IPS-20b (cell line): ENCODE measurements around the gene CPA2.

Experiments used
- H3K27ac ChIP-seq: one replicate; pipeline ENCODE4 v1.5.1; 2013; ENCODE audit warnings: low read length
- H3K27me3 ChIP-seq: 2 replicates; pipeline ENCODE4 v1.6.1; 2013; ENCODE audit warnings: mild to moderate bottlenecking, low read length, inconsistent platforms; ENCODE audit not compliant: insufficient read depth
- H3K36me3 ChIP-seq: 2 replicates; pipeline ENCODE4 v1.6.1; 2013; ENCODE audit warnings: low read depth, mild to moderate bottlenecking, inconsistent platforms, low read length, moderate library complexity; ENCODE audit not compliant: insufficient read depth
- H3K4me1 ChIP-seq: 2 replicates; pipeline ENCODE4 v1.6.1; 2013; ENCODE audit warnings: mild to moderate bottlenecking, control low read depth, inconsistent platforms, low read length, moderate library complexity; ENCODE audit not compliant: insufficient read depth
- H3K4me3 ChIP-seq: 2 replicates; pipeline ENCODE4 v1.5.1; 2013; ENCODE audit warnings: mild to moderate bottlenecking, low read length, inconsistent platforms
- H3K9ac ChIP-seq: 2 replicates; pipeline ENCODE4 v1.6.1; 2013; ENCODE audit warnings: low read depth, mild to moderate bottlenecking, inconsistent platforms, low read length, moderate library complexity
- H3K9me3 ChIP-seq: 2 replicates; pipeline ENCODE4 v1.6.1; 2013; ENCODE audit warnings: mild to moderate bottlenecking, low read depth, low read length, inconsistent platforms; ENCODE audit not compliant: insufficient read depth

Gene CPA2

GRCh38 chr7:130274296-130274695 is 7.6 kb downstream of the CPA2 start:
- Histone ChIP-seq H3K36me3 (no peaks in the 10 kb centered on the region), H3K4me3 (peak overlapping the region; percentile 58; the same call in 1 of the 2 replicates), H3K4me1 (peaks cover 39% of the 10 kb centered on the region; the same call in 1 of the 2 replicates), H3K27me3 (peaks cover 3% of the 10 kb centered on the region; the same call in 1 of the 2 replicates), H3K27ac (peak overlapping the region; percentile 65), H3K9me3 (no peaks in the 10 kb centered on the region), H3K9ac (peak overlapping the region; percentile 76; the same call in 1 of the 2 replicates)

GRCh38 chr7:130274983-130275591 is 8.4 kb downstream of the CPA2 start:
- Histone ChIP-seq H3K36me3 (no peaks in the 10 kb centered on the region), H3K4me1 (peaks cover 39% of the 10 kb centered on the region; the same call in 1 of the 2 replicates), H3K4me3 (no peak overlapping the region), H3K27ac (no peak overlapping the region), H3K27me3 (peaks cover 3% of the 10 kb centered on the region; the same call in 1 of the 2 replicates), H3K9ac (peak overlapping the region; percentile 1; the same call in 1 of the 2 replicates), H3K9me3 (no peaks in the 10 kb centered on the region)

DNA sequence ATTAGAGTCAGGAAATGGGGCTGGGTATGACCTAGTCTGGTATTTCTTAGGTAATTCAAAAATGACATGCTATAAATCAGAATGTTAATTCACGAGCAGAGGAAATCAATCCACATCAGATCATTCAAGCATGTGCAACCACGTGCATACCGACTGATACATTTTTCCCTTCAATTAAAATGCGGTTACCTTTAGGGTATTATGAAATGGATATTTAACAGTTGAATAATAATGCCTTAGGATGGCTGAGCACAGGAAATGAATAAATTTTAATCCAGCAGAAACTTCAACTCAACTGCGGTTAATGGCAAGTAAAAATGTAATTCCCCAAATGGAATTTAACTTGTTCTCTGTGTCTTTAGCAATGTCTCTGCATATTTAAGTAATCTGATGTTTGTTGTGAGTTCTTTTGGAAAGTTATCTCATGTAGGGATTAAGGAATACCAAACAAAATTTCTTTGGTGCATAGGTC is 9.2 kb downstream of the CPA2 start:
- Histone ChIP-seq H3K27ac (no peak overlapping the region), H3K4me3 (no peak overlapping the region), H3K9ac (peak overlapping the region; percentile 1; the same call in 1 of the 2 replicates), H3K27me3 (peaks cover 3% of the 10 kb centered on the region; the same call in 1 of the 2 replicates), H3K36me3 (no peaks in the 10 kb centered on the region), H3K4me1 (peaks cover 39% of the 10 kb centered on the region; the same call in 1 of the 2 replicates), H3K9me3 (no peaks in the 10 kb centered on the region)

- Histone ChIP-seq H3K36me3 (no peaks in the 10 kb centered on the region), H3K9ac (no peak overlapping the region), H3K27me3 (peaks cover 3% of the 10 kb centered on the region; the same call in 1 of the 2 replicates), H3K9me3 (no peaks in the 10 kb centered on the region), H3K27ac (no peak overlapping the region), H3K4me1 (peaks cover 32% of the 10 kb centered on the region; the same call in 1 of the 2 replicates), H3K4me3 (no peak overlapping the region)
Measured at GRCh38 chr7:130276796-130277762, 10.4 kb downstream of the CPA2 start.

DNA sequence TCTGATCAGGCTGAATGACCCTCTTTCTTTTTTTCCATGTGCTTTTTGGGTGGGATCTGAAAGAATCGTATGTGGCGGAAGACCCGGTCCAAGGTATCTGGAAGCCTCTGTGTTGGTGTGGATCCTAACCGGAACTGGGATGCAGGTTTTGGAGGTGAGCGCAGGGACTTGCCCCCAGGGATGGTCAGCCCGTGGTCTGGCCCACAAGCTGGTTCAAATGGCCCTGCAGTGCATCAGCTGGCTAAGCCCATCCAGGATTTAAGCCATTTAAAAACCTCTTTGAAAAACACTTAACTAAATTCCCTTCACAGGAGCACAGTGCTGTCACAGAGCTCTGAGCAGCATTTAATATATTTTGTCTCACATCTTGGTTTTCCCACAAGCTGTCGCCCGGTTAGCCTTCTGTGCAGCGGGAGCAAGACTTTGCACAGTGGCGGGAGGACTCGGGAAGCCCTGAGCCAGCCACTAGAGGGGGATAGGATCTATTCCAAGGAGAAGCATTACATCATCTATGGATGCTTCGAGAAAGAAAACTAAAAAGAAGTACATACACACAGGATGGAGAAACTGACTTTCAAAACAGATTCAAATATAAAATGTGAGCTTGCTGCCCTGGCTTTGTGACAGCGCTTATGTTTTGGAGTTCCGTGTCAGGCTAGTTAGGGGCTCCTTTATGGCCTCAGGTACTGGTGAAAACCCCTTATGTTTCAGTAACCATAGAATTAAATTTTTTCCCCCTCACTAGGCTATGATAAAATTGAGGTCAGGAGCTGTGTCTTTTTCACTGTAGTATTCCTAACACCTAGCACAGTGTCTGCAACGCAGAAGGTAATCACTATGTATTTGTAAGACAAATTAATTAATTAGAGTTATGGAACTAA is 11.3 kb downstream of the CPA2 start:
- Histone ChIP-seq H3K27ac (no peak overlapping the region), H3K4me1 (peaks cover 23% of the 10 kb centered on the region; the same call in 1 of the 2 replicates)

DNA sequence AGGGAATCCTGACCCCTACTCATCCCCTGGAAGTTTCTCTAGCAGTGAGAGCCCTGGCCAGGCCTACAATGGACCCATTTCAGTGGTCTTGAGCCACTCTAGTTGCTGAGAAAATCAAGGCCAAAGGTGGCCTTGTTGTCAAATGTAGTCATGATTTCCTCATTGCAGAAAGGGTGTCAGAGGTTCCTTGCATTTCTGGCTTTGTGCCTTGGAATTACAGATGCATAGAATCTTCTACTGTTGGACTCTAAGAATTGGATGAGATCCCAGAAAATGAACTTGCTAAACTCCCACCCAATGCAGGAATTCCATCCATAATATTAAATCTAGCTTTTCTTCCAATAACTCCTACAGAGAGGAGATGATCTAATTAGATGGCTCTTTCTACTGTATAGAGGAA is 12.2 kb downstream of the CPA2 start:
- H3K36me3 ChIP-seq: no peaks in the 10 kb centered on the region
- H3K27ac ChIP-seq: no peak overlapping the region
- no peak overlapping the region for H3K4me3 ChIP-seq
- no peak overlapping the region for H3K9ac ChIP-seq
- no peaks in the 10 kb centered on the region for H3K9me3 ChIP-seq
- H3K27me3 ChIP-seq: peaks cover 3% of the 10 kb centered on the region; the same call in 1 of the 2 replicates
- peaks cover 19% of the 10 kb centered on the region; the same call in 1 of the 2 replicates for H3K4me1 ChIP-seq

More for the DNA sequence above, 11.3 kb downstream of the CPA2 start:
- Histone ChIP-seq H3K9me3 (no peaks in the 10 kb centered on the region), H3K9ac (no peak overlapping the region), H3K36me3 (no peaks in the 10 kb centered on the region), H3K4me3 (no peak overlapping the region), H3K27me3 (peaks cover 3% of the 10 kb centered on the region; the same call in 1 of the 2 replicates)

DNA sequence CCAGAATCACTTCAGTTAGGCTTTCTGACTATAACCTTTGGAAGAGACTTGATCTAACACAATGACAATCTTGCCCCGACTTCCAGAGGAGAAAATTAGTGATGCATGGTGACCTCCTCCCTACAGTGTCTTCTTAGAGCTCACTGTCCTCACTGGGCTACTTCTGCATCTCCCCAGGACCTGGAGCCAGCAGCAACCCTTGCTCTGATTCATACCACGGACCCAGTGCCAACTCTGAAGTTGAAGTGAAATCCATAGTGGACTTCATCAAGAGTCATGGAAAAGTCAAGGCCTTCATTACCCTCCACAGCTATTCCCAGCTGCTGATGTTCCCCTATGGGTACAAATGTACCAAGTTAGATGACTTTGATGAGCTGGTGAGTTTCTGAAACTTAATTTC is 12.6 kb downstream of the CPA2 start:
- Histone ChIP-seq H3K27ac (no peak overlapping the region), H3K4me1 (peaks cover 15% of the 10 kb centered on the region; the same call in 1 of the 2 replicates)

GRCh38 chr7:130279906-130280305 is 13.2 kb downstream of the CPA2 start:
- H3K4me3 ChIP-seq: no peak overlapping the region
- H3K9me3 ChIP-seq: no peaks in the 10 kb centered on the region
- H3K27ac ChIP-seq: no peak overlapping the region
- H3K27me3 ChIP-seq: peaks cover 3% of the 10 kb centered on the region; the same call in 1 of the 2 replicates
- H3K36me3 ChIP-seq: no peaks in the 10 kb centered on the region
- no peak overlapping the region for H3K9ac ChIP-seq
- peaks cover 8% of the 10 kb centered on the region; the same call in 1 of the 2 replicates for H3K4me1 ChIP-seq

More for the DNA sequence above, 12.6 kb downstream of the CPA2 start:
- no peak overlapping the region for H3K9ac ChIP-seq
- H3K4me3 ChIP-seq: no peak overlapping the region
- no peaks in the 10 kb centered on the region for H3K9me3 ChIP-seq
- H3K36me3 ChIP-seq: no peaks in the 10 kb centered on the region
- peaks cover 3% of the 10 kb centered on the region; the same call in 1 of the 2 replicates for H3K27me3 ChIP-seq

DNA sequence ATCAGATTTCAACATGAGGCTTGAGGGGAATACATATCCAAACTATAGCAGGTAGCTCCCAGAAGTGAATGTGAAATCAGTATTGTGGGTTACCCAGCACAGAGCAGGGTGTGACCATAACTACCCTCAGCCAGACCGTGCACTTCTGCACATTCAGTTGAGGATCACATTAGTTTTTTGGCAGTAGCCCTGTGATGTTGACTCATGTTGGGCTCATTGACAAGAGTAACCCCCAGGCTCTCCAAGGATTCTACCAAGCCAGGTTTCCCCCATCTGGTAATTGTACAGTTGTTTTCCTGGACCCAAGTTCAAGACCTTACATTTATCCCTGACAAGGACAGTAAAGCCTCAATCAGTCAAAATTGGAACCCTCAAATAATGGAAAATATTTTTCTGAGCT is 14.6 kb downstream of the CPA2 start:
- Histone ChIP-seq H3K4me3 (no peak overlapping the region), H3K27ac (no peak overlapping the region), H3K4me1 (no peaks in the 10 kb centered on the region), H3K27me3 (peaks cover 3% of the 10 kb centered on the region; the same call in 1 of the 2 replicates), H3K9ac (no peak overlapping the region), H3K36me3 (no peaks in the 10 kb centered on the region), H3K9me3 (no peaks in the 10 kb centered on the region)

DNA sequence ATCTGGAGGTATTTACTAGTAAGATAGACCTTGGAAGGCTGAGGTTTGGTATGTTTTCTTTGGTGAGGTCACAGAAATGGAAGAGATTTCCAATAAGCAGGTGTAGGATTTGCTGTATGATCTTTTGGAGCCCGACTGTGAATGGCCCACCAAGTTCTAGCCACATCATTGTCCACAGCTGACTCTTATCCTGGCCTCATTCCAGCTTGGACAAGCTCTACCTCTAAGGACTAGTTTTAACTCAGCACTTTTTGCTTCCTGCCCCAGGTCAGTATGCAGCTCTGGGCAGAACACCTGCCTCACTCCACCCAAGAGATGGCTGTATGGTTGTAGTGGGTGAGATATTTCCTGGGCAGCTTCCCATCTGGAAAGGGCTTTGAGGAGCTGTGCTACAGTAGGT is 20.2 kb downstream of the CPA2 start:
- no peaks in the 10 kb centered on the region for H3K4me1 ChIP-seq

DNA sequence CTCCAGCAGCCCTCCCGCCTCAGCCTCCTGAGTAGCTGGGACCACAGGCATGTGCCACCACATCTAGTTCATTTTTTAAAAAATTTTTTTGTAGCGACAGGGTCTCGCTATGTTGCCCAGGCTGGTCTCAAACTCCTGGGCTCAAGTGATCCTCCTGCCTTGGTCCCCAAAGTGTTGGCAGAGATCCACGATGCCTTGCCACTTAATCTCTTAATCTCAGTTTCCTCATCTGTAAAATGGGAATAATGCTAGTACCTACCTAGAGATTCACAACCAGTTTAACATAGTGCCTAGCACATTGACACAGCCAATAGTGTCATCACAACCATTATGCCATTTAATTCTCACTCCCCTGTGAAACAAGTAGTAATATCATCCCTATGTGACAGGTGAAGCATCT is 21.5 kb downstream of the CPA2 start:
- H3K27me3 ChIP-seq: no peaks in the 10 kb centered on the region
- no peak overlapping the region for H3K4me3 ChIP-seq
- no peak overlapping the region for H3K27ac ChIP-seq

More for the DNA sequence above, 20.2 kb downstream of the CPA2 start:
- H3K27me3 ChIP-seq: no peaks in the 10 kb centered on the region
- no peaks in the 10 kb centered on the region for H3K9me3 ChIP-seq
- H3K27ac ChIP-seq: no peak overlapping the region
- no peak overlapping the region for H3K9ac ChIP-seq
- no peaks in the 10 kb centered on the region for H3K36me3 ChIP-seq
- no peak overlapping the region for H3K4me3 ChIP-seq

More for the DNA sequence above, 21.5 kb downstream of the CPA2 start:
- H3K9me3 ChIP-seq: no peaks in the 10 kb centered on the region
- no peak overlapping the region for H3K9ac ChIP-seq
- no peaks in the 10 kb centered on the region for H3K4me1 ChIP-seq
- no peaks in the 10 kb centered on the region for H3K36me3 ChIP-seq
